ENCODE data around the gene JAK3.

The JAK3 gene

DNA sequence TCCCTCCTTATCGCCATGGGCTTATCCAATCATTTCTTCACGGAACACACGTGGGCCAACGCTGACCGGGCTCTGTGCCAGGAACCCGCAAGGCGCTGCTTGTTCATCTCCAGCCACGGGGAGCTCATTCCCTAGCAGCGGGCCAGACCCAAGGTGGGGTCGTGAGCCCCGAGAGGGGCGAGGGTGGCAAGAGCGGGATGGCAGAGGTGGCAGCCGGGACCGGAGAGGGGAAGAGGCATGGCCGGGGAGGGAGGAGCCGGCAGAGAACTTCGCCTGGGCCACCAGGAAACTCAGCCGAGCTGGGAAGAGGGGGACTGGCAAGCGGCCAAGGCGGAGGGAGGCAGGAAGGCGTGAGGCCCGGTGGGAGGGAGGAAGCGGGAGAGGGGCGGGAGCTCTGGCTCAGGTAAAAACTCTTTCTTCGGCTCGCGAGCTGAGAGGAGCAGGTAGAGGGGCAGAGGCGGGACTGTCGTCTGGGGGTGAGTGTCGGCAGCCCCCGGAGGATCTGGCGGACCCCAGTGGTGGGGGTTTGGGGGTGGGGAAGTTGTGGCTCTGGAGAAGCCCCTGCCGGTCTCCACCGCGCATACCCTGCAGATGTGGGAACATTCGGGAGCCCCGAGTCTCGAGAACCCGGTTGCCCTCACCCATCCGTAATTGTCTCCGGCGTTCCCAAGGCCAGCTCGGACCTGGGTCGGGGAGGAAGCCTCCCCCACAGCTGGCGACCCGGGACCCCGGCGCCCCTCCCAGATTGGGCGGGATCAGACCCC lies 52.9 kb downstream of the JAK3 start, which contains the start of gene B3GNT3:
TSS of gene B3GNT3 (plus strand) at position 408 of the 764 bp plus-strand sequence. CDS start 12,670 bp downstream, outside the sequence.
- Histone ChIP-seq H3K4me3 (ENCODE audit: low read depth, low read length, poor library complexity, severe bottlenecking) (no peak within 1 kb of the TSS), H3K9me2 (ENCODE audit: low read depth, low read length) (no peaks in the 10 kb centered on the region), H3K9me3 (ENCODE audit: low read length) (no peaks in the 10 kb centered on the region), H3K4me1 (ENCODE audit: insufficient read depth, low read length, severe bottlenecking) (no peaks in the 10 kb centered on the region), H3K27ac (ENCODE audit: low read depth, low read length, poor library complexity, severe bottlenecking) (no peak within 1 kb of the TSS), H3K9ac (ENCODE audit: low read length) (no peak within 1 kb of the TSS), H3K4me2 (ENCODE audit: low read length) (no peak within 1 kb of the TSS), H4K20me1 (ENCODE audit: insufficient read depth, low read length) (no peaks in the 10 kb centered on the region), H3K27me3 (ENCODE audit: insufficient read depth, low read length) (peaks cover 3% of the 10 kb centered on the region; the same call in 1 of the 2 replicates), H2AFZ (ENCODE audit: low read length) (no peak within 1 kb of the TSS), H3F3A (ENCODE audit: insufficient read depth, low read length) (no peaks in the 10 kb centered on the region), H3K36me3 (ENCODE audit: insufficient read depth, low read length) (no peaks in the 10 kb centered on the region), H3K79me2 (ENCODE audit: insufficient read depth, low read length) (no peaks in the 10 kb centered on the region)
- TF ChIP-seq, protein P1, sequence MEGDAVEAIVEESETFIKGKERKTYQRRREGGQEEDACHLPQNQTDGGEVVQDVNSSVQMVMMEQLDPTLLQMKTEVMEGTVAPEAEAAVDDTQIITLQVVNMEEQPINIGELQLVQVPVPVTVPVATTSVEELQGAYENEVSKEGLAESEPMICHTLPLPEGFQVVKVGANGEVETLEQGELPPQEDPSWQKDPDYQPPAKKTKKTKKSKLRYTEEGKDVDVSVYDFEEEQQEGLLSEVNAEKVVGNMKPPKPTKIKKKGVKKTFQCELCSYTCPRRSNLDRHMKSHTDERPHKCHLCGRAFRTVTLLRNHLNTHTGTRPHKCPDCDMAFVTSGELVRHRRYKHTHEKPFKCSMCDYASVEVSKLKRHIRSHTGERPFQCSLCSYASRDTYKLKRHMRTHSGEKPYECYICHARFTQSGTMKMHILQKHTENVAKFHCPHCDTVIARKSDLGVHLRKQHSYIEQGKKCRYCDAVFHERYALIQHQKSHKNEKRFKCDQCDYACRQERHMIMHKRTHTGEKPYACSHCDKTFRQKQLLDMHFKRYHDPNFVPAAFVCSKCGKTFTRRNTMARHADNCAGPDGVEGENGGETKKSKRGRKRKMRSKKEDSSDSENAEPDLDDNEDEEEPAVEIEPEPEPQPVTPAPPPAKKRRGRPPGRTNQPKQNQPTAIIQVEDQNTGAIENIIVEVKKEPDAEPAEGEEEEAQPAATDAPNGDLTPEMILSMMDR (IDR thresholded peaks at IDR 0.05; ENCODE audit: low read length) = no peak
- no peak for TF ChIP-seq EZH2 (IDR thresholded peaks at IDR 0.05; ENCODE audit: borderline replicate concordance, low read length)

DNA sequence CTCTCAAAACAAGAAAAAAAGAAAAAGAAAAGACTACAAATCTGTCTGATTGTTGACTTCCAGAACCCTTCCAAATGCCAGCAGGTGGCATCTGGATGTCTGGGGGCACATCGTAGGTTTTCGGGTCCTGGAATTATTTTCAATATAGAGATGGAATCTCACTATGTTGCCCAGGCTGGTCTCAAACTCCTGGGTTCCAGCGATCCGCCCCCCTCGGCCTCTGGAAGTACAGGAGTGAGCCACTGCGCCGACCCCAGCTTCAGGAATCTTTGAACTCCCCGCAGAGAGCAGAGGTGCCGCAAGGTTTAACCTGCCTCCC lies 53.4 kb downstream of the JAK3 start:
- TF ChIP-seq, protein P1 (IDR thresholded peaks at IDR 0.05; ENCODE audit: low read length) = no peak
- TF ChIP-seq EZH2 (IDR thresholded peaks at IDR 0.05; ENCODE audit: borderline replicate concordance, low read length) = no peak
- Histone ChIP-seq H3K9ac (ENCODE audit: low read length) (no peak overlapping the region), H3F3A (ENCODE audit: insufficient read depth, low read length) (no peaks in the 10 kb centered on the region; the same call in 1 of the 2 replicates), H3K4me1 (ENCODE audit: insufficient read depth, low read length, severe bottlenecking) (no peaks in the 10 kb centered on the region), H3K9me3 (ENCODE audit: low read length) (no peaks in the 10 kb centered on the region), H3K27me3 (ENCODE audit: insufficient read depth, low read length) (peaks cover 3% of the 10 kb centered on the region; the same call in 1 of the 2 replicates), H3K4me2 (ENCODE audit: low read length) (no peak overlapping the region), H3K36me3 (ENCODE audit: insufficient read depth, low read length) (no peaks in the 10 kb centered on the region; the same call in 1 of the 2 replicates), H3K27ac (ENCODE audit: low read depth, low read length, poor library complexity, severe bottlenecking) (no peak overlapping the region), H4K20me1 (ENCODE audit: insufficient read depth, low read length) (no peaks in the 10 kb centered on the region), H3K9me2 (ENCODE audit: low read depth, low read length) (no peaks in the 10 kb centered on the region), H3K4me3 (ENCODE audit: low read depth, low read length, poor library complexity, severe bottlenecking) (no peak overlapping the region), H2AFZ (ENCODE audit: low read length) (no peak overlapping the region), H3K79me2 (ENCODE audit: insufficient read depth, low read length) (no peaks in the 10 kb centered on the region)

DNA sequence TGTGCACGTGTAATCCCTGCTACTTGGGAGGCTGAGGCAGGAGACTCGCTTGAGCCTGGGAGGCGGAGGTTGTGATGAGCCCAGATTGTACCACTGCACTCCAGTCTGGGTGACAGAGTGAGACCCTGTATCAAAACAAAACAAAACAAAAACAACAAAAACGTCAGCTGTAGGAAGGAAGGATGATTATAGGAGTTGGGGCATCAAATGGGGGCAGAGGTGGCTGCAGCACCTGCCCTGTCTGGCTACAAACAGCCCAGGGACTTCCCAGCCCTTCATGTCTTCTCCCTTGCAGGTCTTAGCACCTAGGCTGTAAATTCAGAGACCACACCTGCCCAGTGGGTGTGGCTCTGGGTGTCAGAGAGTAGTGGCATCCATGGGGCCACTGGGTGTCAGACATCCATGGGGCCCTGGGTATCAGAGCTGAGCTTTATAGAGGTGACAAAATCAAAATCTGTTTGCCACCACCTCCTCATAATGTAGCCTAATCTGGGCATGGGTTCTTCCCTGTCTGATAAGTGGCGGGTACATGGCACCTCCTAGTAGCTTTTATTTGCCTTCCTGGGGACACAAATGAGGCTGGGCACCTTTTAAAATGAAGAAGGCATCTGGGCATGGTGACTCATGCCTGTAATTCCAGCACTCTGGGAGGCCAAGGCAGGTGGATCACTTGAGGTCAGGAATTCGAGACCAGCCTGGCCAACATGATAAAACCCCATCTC lies 57.6 kb downstream of the JAK3 start:
- no peak overlapping the region for H2AFZ ChIP-seq (ENCODE audit: low read length)
- no peak overlapping the region for H3K9ac ChIP-seq (ENCODE audit: low read length)

More for the DNA sequence above, 57.6 kb downstream of the JAK3 start:
- Histone ChIP-seq H3K9me2 (ENCODE audit: low read depth, low read length) (no peaks in the 10 kb centered on the region), H3K27ac (ENCODE audit: low read depth, low read length, poor library complexity, severe bottlenecking) (no peak overlapping the region), H3K36me3 (ENCODE audit: insufficient read depth, low read length) (peaks cover 16% of the 10 kb centered on the region), H3K4me3 (ENCODE audit: low read depth, low read length, poor library complexity, severe bottlenecking) (no peak overlapping the region), H3K4me1 (ENCODE audit: insufficient read depth, low read length, severe bottlenecking) (no peaks in the 10 kb centered on the region), H3K27me3 (ENCODE audit: insufficient read depth, low read length) (peaks cover 3% of the 10 kb centered on the region; the same call in 1 of the 2 replicates), H3K79me2 (ENCODE audit: insufficient read depth, low read length) (no peaks in the 10 kb centered on the region), H3K9me3 (ENCODE audit: low read length) (no peaks in the 10 kb centered on the region), H3K4me2 (ENCODE audit: low read length) (no peak overlapping the region), H4K20me1 (ENCODE audit: insufficient read depth, low read length) (no peaks in the 10 kb centered on the region), H3F3A (ENCODE audit: insufficient read depth, low read length) (no peaks in the 10 kb centered on the region; the same call in 1 of the 2 replicates)
- TF ChIP-seq EZH2 (IDR thresholded peaks at IDR 0.05; ENCODE audit: borderline replicate concordance, low read length) = no peak
- TF ChIP-seq, protein P1 (IDR thresholded peaks at IDR 0.05; ENCODE audit: low read length) = no peak
